HL-60 (cell line): ENCODE data around the gene CFAP45.

ENCODE experiments used
- POLR2AphosphoS5 ChIP-seq: IDR thresholded peaks from 2 replicates; pipeline ENCODE4 v1.6.1; 2012; ENCODE audit warnings: low read depth
- TF ChIP-seq, protein P1 (sequence below): IDR thresholded peaks from one replicate; pipeline ENCODE4 v1.5.1; 2011; ENCODE audit warnings: low read length, control low read depth, inconsistent platforms; ENCODE audit not compliant: insufficient read depth

DNA sequence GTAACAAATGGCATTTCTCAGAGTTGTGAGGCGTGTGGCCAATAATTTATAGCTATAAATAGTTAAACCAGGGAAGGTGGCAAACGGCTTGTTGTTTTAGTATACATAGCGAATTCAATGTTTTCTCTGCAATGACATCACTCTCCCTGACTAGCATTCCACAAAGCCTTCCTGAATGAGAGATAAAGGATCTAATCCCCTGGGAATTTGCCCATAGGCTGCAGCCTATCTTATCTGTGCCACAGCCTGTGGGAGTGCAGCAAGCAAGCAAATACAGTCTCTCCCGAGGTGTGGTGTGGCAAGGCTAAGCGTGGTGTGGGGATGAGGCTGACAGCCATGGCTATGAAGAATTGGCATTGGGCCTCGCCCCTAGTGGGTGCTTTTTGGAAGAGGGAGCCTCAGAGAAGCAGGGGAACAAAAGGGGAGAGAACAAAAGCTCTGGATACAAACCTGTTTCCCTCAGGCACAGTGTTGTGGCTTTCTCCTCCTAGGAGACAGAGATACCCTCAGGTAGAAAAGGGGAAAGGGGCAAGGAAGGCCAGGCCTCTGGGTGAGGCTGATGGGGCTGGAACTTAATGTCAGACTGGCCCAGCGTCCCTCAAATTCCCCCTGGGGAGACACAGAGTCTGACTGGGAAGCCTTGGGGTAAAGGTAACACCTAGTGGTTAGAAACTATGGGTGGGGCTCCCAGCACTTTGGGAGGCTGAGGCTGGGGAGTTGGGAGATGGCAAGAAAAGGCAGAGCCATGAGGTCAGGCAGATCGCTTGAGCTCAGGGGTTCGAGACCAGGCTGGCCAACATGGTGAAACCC, 16.5 kb upstream of the CFAP45 start:
- TF ChIP-seq, protein P1, sequence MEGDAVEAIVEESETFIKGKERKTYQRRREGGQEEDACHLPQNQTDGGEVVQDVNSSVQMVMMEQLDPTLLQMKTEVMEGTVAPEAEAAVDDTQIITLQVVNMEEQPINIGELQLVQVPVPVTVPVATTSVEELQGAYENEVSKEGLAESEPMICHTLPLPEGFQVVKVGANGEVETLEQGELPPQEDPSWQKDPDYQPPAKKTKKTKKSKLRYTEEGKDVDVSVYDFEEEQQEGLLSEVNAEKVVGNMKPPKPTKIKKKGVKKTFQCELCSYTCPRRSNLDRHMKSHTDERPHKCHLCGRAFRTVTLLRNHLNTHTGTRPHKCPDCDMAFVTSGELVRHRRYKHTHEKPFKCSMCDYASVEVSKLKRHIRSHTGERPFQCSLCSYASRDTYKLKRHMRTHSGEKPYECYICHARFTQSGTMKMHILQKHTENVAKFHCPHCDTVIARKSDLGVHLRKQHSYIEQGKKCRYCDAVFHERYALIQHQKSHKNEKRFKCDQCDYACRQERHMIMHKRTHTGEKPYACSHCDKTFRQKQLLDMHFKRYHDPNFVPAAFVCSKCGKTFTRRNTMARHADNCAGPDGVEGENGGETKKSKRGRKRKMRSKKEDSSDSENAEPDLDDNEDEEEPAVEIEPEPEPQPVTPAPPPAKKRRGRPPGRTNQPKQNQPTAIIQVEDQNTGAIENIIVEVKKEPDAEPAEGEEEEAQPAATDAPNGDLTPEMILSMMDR, result no peak
- peak; percentile 41; the same call in 1 of the 2 replicates for TF ChIP-seq POLR2AphosphoS5
